Germinal center (tissue), 1 donor: ENCODE results near the gene RCN1.

Experiments used
- DNase-seq: peaks from one replicate; pipeline ENCODE4 v3.0.0; 2012; ENCODE audit warnings: mixed read lengths, low spot score

RCN1 gene

GRCh38 chr11:32153747-32154146, 62.9 kb downstream of the RCN1 start:
- no peak for DNase-seq

GRCh38 chr11:32154275-32154674, 63.4 kb downstream of the RCN1 start:
- no peak for DNase-seq
